ENCODE measurements around the gene CENATAC.

DNA sequence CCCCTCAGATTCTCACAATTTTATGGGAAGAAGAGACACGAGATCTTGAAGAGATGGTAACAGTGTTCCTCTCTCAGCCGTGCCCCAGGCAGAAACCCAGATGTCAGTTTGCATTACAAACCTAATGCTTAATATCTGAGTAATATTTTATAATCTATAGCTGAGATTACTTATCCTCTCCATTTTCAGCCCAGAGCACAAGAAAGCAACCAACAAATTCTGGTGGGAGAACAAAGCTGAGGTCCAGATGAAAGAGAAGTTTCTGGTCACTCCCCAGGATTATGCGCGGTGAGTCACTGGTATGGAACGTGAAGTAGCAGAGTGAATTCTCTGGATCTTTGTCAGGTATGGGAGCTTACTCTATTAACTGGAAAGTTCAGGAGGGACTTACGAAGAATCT is 884 bp downstream of the CENATAC start:
- no peak for TF ChIP-seq CTCF (IDR thresholded peaks at IDR 0.05; ENCODE audit: low read length)
- TF ChIP-seq EZH2 (optimal IDR thresholded peaks at IDR 0.05; ENCODE audit: low read depth, low read length) = no peak
